Measurements from ENCODE around the gene DSE. TPM values are rescaled to one million over a fixed set of nuclear protein-coding genes. Genes with fewer than 3 reads are reported as not detected.

The DSE gene
- total RNA-seq, 4 donors from 2014 or later = 27.8 to 42.1 (median 31.5) TPM

DNA sequence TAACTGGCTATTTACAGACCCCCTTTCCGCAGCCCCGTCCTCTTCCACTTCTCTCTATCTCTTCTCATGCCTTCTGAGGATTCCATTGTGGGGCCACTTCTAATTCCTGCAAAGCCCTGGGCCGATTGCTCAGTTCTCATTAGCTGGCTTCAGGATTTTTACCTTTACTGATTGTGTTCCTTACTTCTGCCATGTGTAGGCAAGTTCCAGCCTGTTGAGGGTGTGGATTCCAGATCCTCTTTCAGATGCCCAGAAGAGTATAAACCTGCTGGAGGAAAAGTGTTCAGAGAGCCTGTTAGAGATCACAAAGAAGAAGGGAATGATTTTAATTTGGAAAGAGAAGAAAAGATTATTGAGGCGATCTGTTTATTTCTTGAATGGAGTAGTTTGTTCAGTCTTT, 5.4 kb downstream of the DSE start:
- Histone ChIP-seq H3K27me3 (no peaks in the 10 kb centered on the region), H3K9me3 (no peaks in the 10 kb centered on the region), H3K27ac (replicated peaks in 1 of 4) (no peak overlapping the region), H3K4me3 (no peak overlapping the region), H3K36me3 (no peaks in the 10 kb centered on the region), H3K4me1 (peaks cover 4 to 26% (median 14%) of the 10 kb centered on the region in 4 donors)
- DNase-seq (ENCODE audit: extremely low spot score) = no peak
- TF ChIP-seq POLR2A (IDR thresholded peaks at IDR 0.05; ENCODE audit: low read depth) (no peak), EP300 (IDR thresholded peaks at IDR 0.05) (no peak), POLR2AphosphoS5 (IDR thresholded peaks at IDR 0.05) (no peak)
- TF ChIP-seq, protein P1, sequence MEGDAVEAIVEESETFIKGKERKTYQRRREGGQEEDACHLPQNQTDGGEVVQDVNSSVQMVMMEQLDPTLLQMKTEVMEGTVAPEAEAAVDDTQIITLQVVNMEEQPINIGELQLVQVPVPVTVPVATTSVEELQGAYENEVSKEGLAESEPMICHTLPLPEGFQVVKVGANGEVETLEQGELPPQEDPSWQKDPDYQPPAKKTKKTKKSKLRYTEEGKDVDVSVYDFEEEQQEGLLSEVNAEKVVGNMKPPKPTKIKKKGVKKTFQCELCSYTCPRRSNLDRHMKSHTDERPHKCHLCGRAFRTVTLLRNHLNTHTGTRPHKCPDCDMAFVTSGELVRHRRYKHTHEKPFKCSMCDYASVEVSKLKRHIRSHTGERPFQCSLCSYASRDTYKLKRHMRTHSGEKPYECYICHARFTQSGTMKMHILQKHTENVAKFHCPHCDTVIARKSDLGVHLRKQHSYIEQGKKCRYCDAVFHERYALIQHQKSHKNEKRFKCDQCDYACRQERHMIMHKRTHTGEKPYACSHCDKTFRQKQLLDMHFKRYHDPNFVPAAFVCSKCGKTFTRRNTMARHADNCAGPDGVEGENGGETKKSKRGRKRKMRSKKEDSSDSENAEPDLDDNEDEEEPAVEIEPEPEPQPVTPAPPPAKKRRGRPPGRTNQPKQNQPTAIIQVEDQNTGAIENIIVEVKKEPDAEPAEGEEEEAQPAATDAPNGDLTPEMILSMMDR (IDR thresholded peaks at IDR 0.05) = no peak
- intact Hi-C loops (cut with DNase I) = no loop called here
- WGBS = 92% methylated on average over 4 of the region's 4 CpGs

DNA sequence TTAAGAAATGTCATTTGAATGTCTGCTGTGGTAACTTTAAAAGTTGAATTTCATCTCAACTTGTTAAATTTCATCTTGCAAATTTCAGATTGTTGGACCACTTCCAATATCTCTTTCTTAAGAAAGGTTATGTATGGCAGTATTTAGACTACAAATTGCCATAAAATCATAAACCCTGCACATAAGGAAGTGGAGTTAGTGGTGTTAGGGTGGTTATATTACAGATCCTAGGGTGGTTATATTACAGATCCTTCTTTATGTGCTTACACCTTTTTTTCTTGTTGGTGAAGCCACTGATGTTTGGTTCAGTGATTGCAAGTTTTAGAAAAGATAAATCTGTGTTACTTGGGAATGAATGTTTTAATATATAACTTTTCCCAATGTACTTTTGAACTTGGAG, 9.0 kb downstream of the DSE start:
- Histone ChIP-seq H3K9me3 (no peaks in the 10 kb centered on the region), H3K27me3 (no peaks in the 10 kb centered on the region), H3K27ac (replicated peaks in 1 of 4) (no peak overlapping the region), H3K36me3 (no peaks in the 10 kb centered on the region), H3K4me3 (no peak overlapping the region), H3K4me1 (peaks cover 4 to 11% (median 8%) of the 10 kb centered on the region in 4 donors)
- intact Hi-C loops (cut with DNase I) = no loop called here
- no peak for TF ChIP-seq POLR2A (IDR thresholded peaks at IDR 0.05; ENCODE audit: low read depth)
- no peak for TF ChIP-seq POLR2AphosphoS5 (IDR thresholded peaks at IDR 0.05)
- no peak for TF ChIP-seq EP300 (IDR thresholded peaks at IDR 0.05)
- TF ChIP-seq, protein P1 (IDR thresholded peaks at IDR 0.05) = no peak
- no peak for DNase-seq (ENCODE audit: extremely low spot score)

DNA sequence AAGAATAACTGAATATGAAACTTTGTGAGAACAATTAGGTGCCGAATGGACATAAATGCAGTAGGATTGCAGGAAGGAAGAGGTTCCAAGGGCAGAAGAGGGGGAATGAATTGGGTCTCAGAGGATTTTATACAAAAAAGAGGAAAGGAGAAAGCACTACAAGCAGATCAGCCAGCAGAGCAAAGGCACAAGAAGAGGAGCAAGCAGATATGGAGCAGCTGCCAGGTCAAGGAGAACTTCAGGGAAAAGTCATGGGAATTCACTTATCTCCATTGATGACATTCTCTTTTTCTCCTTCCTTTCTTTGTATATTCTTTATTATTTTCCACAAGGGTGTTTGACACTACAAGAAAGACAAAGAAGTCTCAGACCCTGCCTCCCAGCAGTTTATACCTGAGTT, 9.6 kb downstream of the DSE start:
- WGBS = 76% methylated on average over 1 of the region's 1 CpG
- no peak overlapping the region for H3K27ac ChIP-seq (replicated peaks in 1 of 4)
- H3K9me3 ChIP-seq = no peaks in the 10 kb centered on the region
- no peak for DNase-seq (ENCODE audit: extremely low spot score)
- no peak overlapping the region for H3K4me3 ChIP-seq
- no peaks in the 10 kb centered on the region for H3K27me3 ChIP-seq
- intact Hi-C loops (cut with DNase I) = no loop called here
- H3K4me1 ChIP-seq = peaks cover 5 to 16% (median 11%) of the 10 kb centered on the region in 4 donors
- no peak for TF ChIP-seq EP300 (IDR thresholded peaks at IDR 0.05)
- TF ChIP-seq, protein P1 (IDR thresholded peaks at IDR 0.05) = no peak
- TF ChIP-seq POLR2A (IDR thresholded peaks at IDR 0.05; ENCODE audit: low read depth) = no peak
- no peak for TF ChIP-seq POLR2AphosphoS5 (IDR thresholded peaks at IDR 0.05)
- no peaks in the 10 kb centered on the region for H3K36me3 ChIP-seq

DNA sequence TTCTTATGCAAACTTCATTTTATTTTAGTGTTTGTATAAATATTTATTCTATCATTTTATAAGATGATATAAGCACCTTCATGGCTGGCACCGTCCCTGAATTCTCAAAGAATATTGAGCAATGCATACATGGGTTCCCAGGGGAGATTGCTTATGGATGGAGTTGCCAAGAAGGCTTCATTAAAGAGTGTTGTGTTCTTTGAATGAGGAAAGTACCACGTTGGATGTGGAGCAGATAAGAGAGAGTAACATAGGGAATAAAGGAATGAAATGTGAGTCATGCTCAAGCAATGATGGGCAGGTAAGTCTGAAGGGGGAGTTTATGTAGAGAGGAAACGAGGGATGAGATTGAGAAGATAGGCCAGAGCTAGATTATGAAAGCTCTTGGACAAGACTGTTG, 10.3 kb downstream of the DSE start:
- TF ChIP-seq POLR2AphosphoS5 (IDR thresholded peaks at IDR 0.05) (no peak), EP300 (IDR thresholded peaks at IDR 0.05) (no peak), POLR2A (IDR thresholded peaks at IDR 0.05; ENCODE audit: low read depth) (no peak)
- TF ChIP-seq, protein P1 (IDR thresholded peaks at IDR 0.05) = no peak
- intact Hi-C loops (cut with DNase I) = no loop called here
- 69% methylated on average over 3 of the region's 3 CpGs for WGBS

DNA sequence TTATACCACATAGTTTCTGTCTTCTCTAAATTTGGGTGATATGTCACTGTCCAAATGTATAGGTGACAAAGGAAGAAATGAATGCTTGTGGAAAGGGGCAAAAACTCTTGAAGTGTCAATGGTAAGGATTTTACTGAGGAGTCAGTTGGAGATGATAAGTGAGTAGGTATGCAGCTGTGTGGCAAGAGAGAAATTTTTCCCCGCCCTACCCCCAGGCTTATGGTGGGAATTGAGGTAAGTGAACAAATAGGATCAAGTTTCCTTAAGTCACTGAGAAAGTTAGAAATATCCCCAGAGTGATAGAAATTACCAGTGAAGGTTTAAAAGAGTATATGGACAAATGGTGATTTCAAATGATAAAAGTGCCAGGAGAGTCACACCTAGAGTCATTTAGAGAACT, 11.8 kb downstream of the DSE start:
- 91% methylated on average over 1 of the region's 1 CpG for WGBS
- H3K27ac ChIP-seq (replicated peaks in 1 of 4) = no peak overlapping the region
- no peaks in the 10 kb centered on the region for H3K27me3 ChIP-seq
- TF ChIP-seq, protein P1 (IDR thresholded peaks at IDR 0.05) = no peak
- TF ChIP-seq EP300 (IDR thresholded peaks at IDR 0.05) = no peak
- TF ChIP-seq POLR2AphosphoS5 (IDR thresholded peaks at IDR 0.05) = no peak
- no peak for TF ChIP-seq POLR2A (IDR thresholded peaks at IDR 0.05; ENCODE audit: low read depth)
- peaks cover 7 to 26% (median 24%) of the 10 kb centered on the region in 4 donors for H3K4me1 ChIP-seq
- H3K9me3 ChIP-seq = no peaks in the 10 kb centered on the region
- no peak overlapping the region for H3K4me3 ChIP-seq
- H3K36me3 ChIP-seq = no peaks in the 10 kb centered on the region
- no peak for DNase-seq (ENCODE audit: extremely low spot score)
- intact Hi-C loops (cut with DNase I) = no loop called here

More for the DNA sequence above, 10.3 kb downstream of the DSE start:
- H3K4me3 ChIP-seq = no peak overlapping the region
- H3K4me1 ChIP-seq = peaks cover 7 to 16% (median 15%) of the 10 kb centered on the region in 4 donors
- no peaks in the 10 kb centered on the region for H3K36me3 ChIP-seq
- no peak overlapping the region for H3K27ac ChIP-seq (replicated peaks in 1 of 4)
- H3K27me3 ChIP-seq = no peaks in the 10 kb centered on the region
- no peaks in the 10 kb centered on the region for H3K9me3 ChIP-seq
- DNase-seq (ENCODE audit: extremely low spot score) = no peak
